Neural cell (in vitro differentiated cells): ENCODE results near the gene HDAC10.

Experiments used
- TF ChIP-seq, protein P1 (sequence below): fragments of 450-650 bp; IDR thresholded peaks from 2 replicates; pipeline ENCODE4 v1.5.1; 2014; ENCODE audit warnings: antibody characterized with exemption, mild to moderate bottlenecking, moderate library complexity; ENCODE audit not compliant: poor library complexity, severe bottlenecking
- TF ChIP-seq, protein P2 (sequence below): IDR thresholded peaks from 2 replicates; pipeline ENCODE4 v1.6.1; 2012; ENCODE audit warnings: borderline replicate concordance

DNA sequence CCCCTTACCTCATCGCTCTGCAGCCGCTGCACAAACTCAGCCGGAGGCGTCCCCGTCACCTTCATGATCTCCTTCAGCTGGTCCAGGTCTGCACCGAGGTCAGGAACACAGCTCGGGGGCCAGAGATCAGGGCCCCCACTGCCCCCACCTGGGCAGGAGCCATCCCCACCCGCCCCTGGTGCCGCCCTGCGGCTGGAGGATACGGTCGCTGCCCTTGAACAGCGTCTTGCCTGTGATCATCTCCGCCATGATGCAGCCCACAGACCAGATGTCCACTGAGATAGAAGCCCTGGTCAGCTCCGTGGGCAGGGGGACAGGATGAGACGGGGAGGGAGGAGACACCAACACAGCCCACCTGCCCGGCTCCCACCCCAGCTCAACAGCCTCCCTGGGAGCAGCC lies 4.5 kb upstream of the HDAC10 start:
- TF ChIP-seq, protein P1, sequence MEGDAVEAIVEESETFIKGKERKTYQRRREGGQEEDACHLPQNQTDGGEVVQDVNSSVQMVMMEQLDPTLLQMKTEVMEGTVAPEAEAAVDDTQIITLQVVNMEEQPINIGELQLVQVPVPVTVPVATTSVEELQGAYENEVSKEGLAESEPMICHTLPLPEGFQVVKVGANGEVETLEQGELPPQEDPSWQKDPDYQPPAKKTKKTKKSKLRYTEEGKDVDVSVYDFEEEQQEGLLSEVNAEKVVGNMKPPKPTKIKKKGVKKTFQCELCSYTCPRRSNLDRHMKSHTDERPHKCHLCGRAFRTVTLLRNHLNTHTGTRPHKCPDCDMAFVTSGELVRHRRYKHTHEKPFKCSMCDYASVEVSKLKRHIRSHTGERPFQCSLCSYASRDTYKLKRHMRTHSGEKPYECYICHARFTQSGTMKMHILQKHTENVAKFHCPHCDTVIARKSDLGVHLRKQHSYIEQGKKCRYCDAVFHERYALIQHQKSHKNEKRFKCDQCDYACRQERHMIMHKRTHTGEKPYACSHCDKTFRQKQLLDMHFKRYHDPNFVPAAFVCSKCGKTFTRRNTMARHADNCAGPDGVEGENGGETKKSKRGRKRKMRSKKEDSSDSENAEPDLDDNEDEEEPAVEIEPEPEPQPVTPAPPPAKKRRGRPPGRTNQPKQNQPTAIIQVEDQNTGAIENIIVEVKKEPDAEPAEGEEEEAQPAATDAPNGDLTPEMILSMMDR: no peak
- TF ChIP-seq, protein P2, sequence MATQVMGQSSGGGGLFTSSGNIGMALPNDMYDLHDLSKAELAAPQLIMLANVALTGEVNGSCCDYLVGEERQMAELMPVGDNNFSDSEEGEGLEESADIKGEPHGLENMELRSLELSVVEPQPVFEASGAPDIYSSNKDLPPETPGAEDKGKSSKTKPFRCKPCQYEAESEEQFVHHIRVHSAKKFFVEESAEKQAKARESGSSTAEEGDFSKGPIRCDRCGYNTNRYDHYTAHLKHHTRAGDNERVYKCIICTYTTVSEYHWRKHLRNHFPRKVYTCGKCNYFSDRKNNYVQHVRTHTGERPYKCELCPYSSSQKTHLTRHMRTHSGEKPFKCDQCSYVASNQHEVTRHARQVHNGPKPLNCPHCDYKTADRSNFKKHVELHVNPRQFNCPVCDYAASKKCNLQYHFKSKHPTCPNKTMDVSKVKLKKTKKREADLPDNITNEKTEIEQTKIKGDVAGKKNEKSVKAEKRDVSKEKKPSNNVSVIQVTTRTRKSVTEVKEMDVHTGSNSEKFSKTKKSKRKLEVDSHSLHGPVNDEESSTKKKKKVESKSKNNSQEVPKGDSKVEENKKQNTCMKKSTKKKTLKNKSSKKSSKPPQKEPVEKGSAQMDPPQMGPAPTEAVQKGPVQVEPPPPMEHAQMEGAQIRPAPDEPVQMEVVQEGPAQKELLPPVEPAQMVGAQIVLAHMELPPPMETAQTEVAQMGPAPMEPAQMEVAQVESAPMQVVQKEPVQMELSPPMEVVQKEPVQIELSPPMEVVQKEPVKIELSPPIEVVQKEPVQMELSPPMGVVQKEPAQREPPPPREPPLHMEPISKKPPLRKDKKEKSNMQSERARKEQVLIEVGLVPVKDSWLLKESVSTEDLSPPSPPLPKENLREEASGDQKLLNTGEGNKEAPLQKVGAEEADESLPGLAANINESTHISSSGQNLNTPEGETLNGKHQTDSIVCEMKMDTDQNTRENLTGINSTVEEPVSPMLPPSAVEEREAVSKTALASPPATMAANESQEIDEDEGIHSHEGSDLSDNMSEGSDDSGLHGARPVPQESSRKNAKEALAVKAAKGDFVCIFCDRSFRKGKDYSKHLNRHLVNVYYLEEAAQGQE: no peak
